OCI-M1 (cell line): ENCODE results near the gene KRTAP12-4.
"Not testable (repeated sequence)": the region's sequence is repeated elsewhere in the genome, so short reads cannot be mapped to it uniquely, and the experiment has no call there.

Source experiments
- DNase-seq: peaks from one replicate; lab custom pipeline; 2025; lab: John Stamatoyannopoulos, UW

KRTAP12-4 gene

GRCh38 chr21:44686843-44687561 lies 32.5 kb upstream of the KRTAP12-4 start:
- DNase-seq: no peak

- no peak for DNase-seq
These were observed 31.7 kb upstream of the KRTAP12-4 start for GRCh38 chr21:44686000-44686781.

DNA sequence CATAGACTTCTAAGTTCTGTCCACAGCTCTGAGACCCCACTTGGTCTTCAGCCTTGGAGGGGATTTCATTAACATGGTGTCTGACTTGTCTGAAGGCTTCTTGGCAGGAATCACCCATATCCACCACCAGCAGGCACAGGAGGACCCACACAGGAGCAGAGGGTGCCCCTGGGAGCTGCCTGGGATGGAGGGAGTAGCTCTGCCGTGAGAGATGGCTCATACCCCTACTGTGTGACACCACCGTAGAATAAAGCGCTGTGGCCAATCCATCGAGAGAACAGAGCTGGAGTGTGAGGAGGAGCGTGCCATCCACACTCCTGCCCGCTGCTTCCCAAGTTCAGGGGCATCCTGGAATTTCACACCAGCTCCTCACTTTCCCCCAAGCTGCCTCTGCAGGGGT lies 30.6 kb upstream of the KRTAP12-4 start:
- DNase-seq: not testable (repeated sequence)

DNA sequence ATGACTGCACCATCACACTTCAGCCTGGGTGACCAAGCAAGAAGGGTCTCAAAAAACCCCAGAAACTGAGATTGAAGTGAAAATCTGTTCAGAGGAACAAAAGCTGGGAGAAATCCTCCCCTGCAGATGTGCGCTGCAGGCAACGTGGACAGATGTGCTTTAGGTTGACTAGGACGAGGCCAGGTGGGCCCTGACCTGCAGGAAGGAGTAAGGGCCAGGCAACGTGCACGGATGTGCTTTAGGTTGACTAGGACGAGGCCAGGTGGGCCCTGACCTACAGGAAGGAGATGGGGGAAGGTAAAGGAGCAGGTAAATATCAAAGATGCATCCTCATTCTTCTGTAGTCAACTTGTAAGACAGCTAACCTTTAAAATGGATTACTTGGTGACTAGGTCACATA lies 30.0 kb upstream of the KRTAP12-4 start:
- DNase-seq: no peak

GRCh38 chr21:44684077-44684476 lies 29.6 kb upstream of the KRTAP12-4 start:
- no peak for DNase-seq

GRCh38 chr21:44682580-44683151 lies 28.2 kb upstream of the KRTAP12-4 start:
- no peak for DNase-seq

GRCh38 chr21:44681861-44682579 lies 27.6 kb upstream of the KRTAP12-4 start, which contains the start of gene KRTAP12-1:
KRTAP12-1 (minus strand) TSS chr21:44682163; CDS start chr21:44682123, 40 bp downstream.
- no peak for DNase-seq

GRCh38 chr21:44681152-44681551 lies 26.7 kb upstream of the KRTAP12-4 start:
- DNase-seq: no peak

DNA sequence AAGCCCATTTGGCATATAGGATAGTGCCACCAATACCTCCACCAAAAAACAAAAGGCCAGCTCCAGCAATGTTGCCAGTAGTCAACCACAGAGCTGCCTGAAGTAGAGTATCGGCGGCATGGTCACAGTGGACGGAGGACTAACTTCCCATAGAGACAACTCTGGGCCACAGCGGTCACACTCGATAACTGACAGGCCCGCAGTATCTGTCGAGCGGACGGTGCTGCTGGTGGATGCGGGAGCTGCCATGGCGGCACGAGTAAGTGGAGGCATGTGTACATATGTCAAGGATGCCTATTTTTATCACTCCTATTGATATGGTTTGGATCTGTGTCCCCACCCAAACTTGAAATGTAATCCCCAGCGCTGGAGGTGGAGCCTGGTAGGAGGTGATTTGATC lies 23.4 kb upstream of the KRTAP12-4 start:
- no peak for DNase-seq

DNA sequence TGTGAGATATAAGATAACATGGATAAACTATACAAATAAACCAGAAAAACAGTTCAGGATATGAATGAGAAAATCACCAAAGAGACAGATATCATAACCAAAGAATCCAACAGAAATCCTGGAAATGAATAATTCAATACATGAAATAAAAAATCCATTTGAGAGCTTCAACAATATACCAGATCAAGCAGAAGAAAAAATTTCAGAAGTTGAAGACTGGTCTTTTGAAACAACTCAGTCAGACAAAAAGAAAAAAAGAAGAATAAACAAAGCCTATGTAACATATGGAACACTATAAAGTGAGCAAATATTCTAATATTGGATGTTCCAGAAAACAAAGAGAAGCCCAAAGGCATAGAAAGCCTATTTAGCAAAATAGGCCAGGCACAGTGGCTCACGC lies 17.5 kb upstream of the KRTAP12-4 start:
- DNase-seq: peak; percentile 10

GRCh38 chr21:44670642-44671432 lies 16.4 kb upstream of the KRTAP12-4 start:
- DNase-seq: no peak

DNA sequence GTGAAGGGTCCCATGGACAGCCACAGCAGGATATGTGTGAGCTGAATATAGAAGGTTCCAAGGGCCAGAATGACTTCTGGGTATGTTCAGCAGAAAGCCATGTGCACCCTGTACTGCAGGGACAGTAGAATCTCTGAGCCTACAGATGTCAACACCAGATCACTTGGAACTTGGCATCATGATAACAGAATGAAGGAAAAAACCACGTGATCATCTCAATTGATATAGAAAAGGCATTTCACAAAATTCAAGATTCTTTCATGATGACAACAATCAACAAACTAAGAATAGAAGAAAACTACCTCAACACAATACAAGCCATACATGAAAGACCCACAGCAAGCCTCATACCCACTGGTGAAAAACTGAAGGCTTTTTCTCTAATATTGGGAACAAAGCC lies 13.2 kb upstream of the KRTAP12-4 start:
- DNase-seq: no peak

DNA sequence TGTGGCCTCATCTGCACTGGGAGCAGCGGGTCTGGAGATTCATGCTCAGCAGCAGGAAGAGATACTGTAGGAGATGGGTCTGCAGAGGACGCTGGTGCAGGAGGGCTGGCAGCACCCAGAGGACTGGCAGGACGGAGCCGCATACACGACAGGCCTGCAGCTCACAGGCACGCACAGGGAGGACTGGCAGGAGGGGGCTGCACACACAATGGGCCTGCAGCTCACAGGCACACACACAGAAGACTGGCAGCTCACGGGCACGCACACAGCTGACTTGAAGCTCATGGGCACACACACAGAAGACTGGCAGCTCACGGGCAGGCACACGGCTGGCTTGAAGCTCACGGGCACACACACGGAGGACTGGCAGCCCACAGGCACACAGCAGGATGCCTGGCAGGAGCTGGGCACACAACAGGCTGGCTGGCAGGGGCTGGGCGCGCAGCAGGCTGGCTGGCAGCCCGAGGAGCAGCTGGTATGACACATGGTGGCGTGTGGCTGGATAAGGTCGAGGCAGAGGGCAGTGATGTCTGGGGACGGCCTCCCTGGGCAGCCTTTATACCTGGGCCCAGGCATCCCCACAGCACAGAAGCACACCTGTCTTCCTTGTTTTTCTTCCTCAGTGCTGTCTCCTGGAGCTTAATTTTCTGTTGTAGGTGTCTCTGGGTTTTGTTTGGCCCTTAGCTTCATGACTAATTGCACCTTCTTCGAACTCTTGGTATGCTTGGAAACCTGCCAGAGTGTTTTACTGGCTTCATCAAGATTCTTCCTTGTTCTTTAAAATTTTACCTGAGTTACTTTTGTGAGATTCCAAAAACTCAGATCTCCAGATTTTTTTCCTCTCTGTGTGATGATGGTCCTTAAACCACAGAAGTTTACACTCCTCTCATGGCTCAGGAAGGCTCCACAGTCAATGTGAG lies 12.2 kb upstream of the KRTAP12-4 start, which contains the start of gene KRTAP12-2:
Gene KRTAP12-2, minus strand, starts transcription at position 527 of the 920 bp plus-strand sequence. Its CDS starts 41 bp downstream, at position 486.
- DNase-seq: no peak

DNA sequence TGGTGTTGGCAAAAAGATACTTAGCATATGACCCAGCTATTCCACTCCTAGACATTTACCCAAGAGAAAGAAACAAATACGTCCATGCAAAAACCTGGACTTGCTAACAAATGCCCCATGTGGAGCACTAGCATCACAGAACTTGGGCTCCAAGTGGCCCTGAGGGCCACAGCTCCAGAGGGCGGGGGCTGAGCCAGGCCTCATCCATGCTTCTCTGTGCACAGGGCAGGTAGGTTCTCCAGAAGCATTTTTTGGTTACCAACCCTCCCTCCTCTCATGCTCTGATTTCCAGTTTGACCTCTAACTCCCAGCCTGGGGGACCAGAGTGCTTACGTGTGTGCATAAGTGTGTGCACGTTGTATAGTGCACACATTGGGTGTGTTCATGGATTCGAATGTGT lies 10.2 kb upstream of the KRTAP12-4 start:
- no peak for DNase-seq

GRCh38 chr21:44661567-44661966 lies 7.1 kb upstream of the KRTAP12-4 start:
- DNase-seq: not testable (repeated sequence)

DNA sequence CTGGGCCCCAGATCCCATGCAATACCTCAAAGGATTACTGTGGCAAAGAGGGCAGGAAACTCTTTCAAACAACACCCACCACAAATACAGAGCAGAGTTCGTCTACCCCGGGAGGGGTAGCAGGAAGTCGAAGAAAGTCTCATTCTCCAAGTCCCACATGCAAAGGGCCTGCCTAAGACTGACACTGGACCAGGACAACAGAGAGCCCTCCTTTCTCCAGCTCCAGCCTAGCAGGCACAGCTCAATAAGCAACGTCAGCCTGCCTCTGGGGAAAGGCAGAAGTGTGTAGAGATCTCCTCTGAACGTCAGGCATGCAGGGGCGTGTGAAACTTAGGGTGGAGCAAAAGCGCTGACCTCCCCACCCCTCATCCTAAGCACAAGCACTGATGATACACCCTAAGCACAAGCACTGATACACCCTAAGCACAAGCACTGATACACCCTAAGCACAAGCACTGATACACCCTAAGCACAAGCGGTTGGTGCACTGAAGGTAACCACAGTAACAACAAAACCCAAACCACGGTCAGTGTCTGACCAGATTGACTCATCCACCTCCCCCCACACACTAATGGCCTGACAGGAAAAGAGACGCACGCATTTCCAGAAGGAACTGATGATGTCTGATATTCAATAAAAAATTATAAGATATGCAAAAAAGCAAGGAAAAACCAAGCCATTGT lies 4.6 kb upstream of the KRTAP12-4 start:
- no peak for DNase-seq

DNA sequence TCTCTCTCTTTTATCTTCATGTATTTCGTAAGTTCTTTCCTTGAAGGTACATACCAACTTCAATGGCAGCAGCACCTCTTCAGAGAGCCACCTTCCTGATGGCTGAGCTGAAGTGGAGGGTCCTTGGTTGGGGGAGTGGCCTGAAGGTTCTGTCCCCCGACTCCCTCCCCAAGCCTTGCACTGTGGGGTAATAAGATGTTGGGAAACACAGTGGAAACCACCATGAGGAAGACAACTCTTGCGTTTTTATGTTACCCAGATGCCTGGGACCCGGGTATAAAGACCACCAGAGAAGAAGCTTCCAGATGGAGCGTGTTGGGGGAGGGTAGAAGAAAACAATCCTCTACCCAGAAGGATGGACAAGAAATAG lies 4.1 kb upstream of the KRTAP12-4 start:
- DNase-seq: no peak

GRCh38 chr21:44657635-44658540 lies 3.4 kb upstream of the KRTAP12-4 start, which contains the start of gene KRTAP12-3:
KRTAP12-3 (plus strand) TSS chr21:44657932; CDS start chr21:44657980, 48 bp downstream.
- DNase-seq: no peak

- no peak for DNase-seq
These were observed 2.4 kb upstream of the KRTAP12-4 start for GRCh38 chr21:44656868-44657267.
